ACC112 (cell line): ENCODE results near the gene RIOK3.
"Not testable (repeated sequence)": the region's sequence is repeated elsewhere in the genome, so short reads cannot be mapped to it uniquely, and the experiment has no call there.

Experiments
- H2AFZ ChIP-seq: fragments of 200-600 bp; sonication (generic); one replicate; pipeline ENCODE4 v1.6.0; 2017; ENCODE audit warnings: antibody characterized with exemption, low read length; ENCODE audit not compliant: unreplicated experiment
- H3K27ac ChIP-seq: fragments of 200-600 bp; sonication (generic); 2 replicates; pipeline ENCODE4 v1.5.1; 2014; ENCODE audit warnings: low read depth, mild to moderate bottlenecking, antibody characterized with exemption, low read length, moderate library complexity
- H3K27me3 ChIP-seq: fragments of 200-600 bp; sonication (generic); 2 replicates; pipeline ENCODE4 v1.6.1; 2014; ENCODE audit warnings: mild to moderate bottlenecking, antibody characterized with exemption, low read length, moderate library complexity, mixed read lengths; ENCODE audit not compliant: insufficient read depth
- H3K36me3 ChIP-seq: fragments of 200-600 bp; sonication (generic); 2 replicates; pipeline ENCODE4 v1.6.1; 2016; ENCODE audit warnings: mild to moderate bottlenecking, antibody characterized with exemption, low read length, moderate library complexity, mixed read lengths; ENCODE audit not compliant: insufficient read depth
- H3K4me1 ChIP-seq: fragments of 200-600 bp; sonication (generic); one replicate; pipeline ENCODE4 v1.6.1; 2016; ENCODE audit warnings: low read length, mixed read lengths; ENCODE audit not compliant: insufficient read depth, unreplicated experiment, control insufficient read depth
- H3K4me3 ChIP-seq: fragments of 200-600 bp; sonication (generic); 2 replicates; pipeline ENCODE4 v1.5.1; 2014; ENCODE audit warnings: mild to moderate bottlenecking, low read depth, low read length
- H3K79me2 ChIP-seq: fragments of 200-600 bp; sonication (generic); one replicate; pipeline ENCODE4 v1.6.0; 2016; ENCODE audit warnings: low read length; ENCODE audit not compliant: control insufficient read depth, unreplicated experiment, insufficient read depth

The RIOK3 gene

DNA sequence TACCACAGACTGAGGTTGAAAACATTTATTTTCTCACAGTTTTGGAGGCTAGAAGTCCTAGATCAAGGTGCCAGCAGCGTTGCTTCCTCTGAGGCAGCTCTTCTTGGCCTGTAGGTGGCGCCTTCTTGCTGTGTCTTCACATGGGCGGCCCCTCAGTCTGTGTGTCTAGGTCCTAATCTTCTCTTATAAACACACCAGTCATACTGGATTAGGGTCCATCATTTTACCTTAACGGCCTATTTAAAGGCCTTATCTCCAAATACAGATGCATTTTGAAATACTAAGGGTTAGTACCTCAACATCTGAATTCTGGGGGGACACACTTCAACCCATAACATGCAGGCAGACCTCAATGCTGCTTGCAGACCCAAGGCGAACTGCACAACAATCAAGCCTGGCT is 45.8 kb downstream of the RIOK3 start:
- Histone ChIP-seq H2AFZ (no peak overlapping the region), H3K4me3 (no peak overlapping the region), H3K27me3 (no peaks in the 10 kb centered on the region), H3K4me1 (peaks cover 13% of the 10 kb centered on the region), H3K36me3 (no peaks in the 10 kb centered on the region), H3K27ac (no peak overlapping the region), H3K79me2 (peaks cover 4% of the 10 kb centered on the region)

DNA sequence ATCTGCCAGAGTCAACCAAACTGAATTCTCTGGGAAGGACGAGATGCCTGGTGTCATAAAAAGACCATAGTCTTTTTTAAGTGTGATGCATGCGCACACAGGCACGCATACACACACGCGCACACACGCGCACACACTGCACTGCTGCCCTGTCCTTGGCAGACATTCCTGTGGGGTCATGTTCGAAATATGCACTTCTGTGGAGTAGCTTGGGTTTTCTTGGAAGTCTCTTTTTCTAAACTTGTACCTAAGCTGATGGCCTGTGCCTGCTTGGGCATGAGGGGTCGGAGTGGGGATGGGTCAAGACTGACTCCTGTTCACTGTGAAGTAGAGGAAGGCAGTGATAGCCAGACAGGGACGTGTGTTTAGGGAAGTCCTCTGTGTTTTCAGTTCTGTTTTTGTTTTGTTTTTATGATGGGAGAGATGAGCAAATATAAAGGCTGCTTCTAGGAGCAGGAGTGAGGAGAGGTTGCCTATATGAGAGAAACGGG is 46.2 kb downstream of the RIOK3 start:
- no peak overlapping the region for H3K4me3 ChIP-seq
- H3K4me1 ChIP-seq: peaks cover 14% of the 10 kb centered on the region
- no peaks in the 10 kb centered on the region for H3K27me3 ChIP-seq
- H3K79me2 ChIP-seq: peaks cover 8% of the 10 kb centered on the region
- no peak overlapping the region for H3K27ac ChIP-seq
- H3K36me3 ChIP-seq: no peaks in the 10 kb centered on the region
- H2AFZ ChIP-seq: no peak overlapping the region

GRCh38 chr18:23501626-23502025 is 48.5 kb downstream of the RIOK3 start:
- H3K4me3 ChIP-seq: no peak overlapping the region
- peaks cover 19% of the 10 kb centered on the region for H3K4me1 ChIP-seq
- H2AFZ ChIP-seq: no peak overlapping the region
- H3K79me2 ChIP-seq: peaks cover 23% of the 10 kb centered on the region
- H3K36me3 ChIP-seq: no peaks in the 10 kb centered on the region
- no peak overlapping the region for H3K27ac ChIP-seq
- H3K27me3 ChIP-seq: no peaks in the 10 kb centered on the region

- H3K4me1 ChIP-seq: peaks cover 19% of the 10 kb centered on the region
- H3K27me3 ChIP-seq: no peaks in the 10 kb centered on the region
- H3K79me2 ChIP-seq: peaks cover 23% of the 10 kb centered on the region
- peak overlapping the region; percentile 97 for H3K4me3 ChIP-seq
- H2AFZ ChIP-seq: peak overlapping the region; percentile 33
- no peaks in the 10 kb centered on the region for H3K36me3 ChIP-seq
- H3K27ac ChIP-seq: no peak overlapping the region
Measured at GRCh38 chr18:23502516-23503037, 49.5 kb downstream of the RIOK3 start.

- peaks cover 19% of the 10 kb centered on the region for H3K4me1 ChIP-seq
- H3K27me3 ChIP-seq: no peaks in the 10 kb centered on the region
- peak within 1 kb of the TSS; percentile 97 for H3K4me3 ChIP-seq
- H3K79me2 ChIP-seq: peaks cover 23% of the 10 kb centered on the region
- H2AFZ ChIP-seq: peak within 1 kb of the TSS; percentile 94
- H3K36me3 ChIP-seq: no peaks in the 10 kb centered on the region
- H3K27ac ChIP-seq: peak within 1 kb of the TSS; percentile 14; the same call in 1 of the 2 replicates
Measured at GRCh38 chr18:23503038-23503962, 50.2 kb downstream of the RIOK3 start, which contains the start of gene RMC1. RMC1 (plus strand) TSS chr18:23503511; CDS start chr18:23503619, 108 bp downstream.

DNA sequence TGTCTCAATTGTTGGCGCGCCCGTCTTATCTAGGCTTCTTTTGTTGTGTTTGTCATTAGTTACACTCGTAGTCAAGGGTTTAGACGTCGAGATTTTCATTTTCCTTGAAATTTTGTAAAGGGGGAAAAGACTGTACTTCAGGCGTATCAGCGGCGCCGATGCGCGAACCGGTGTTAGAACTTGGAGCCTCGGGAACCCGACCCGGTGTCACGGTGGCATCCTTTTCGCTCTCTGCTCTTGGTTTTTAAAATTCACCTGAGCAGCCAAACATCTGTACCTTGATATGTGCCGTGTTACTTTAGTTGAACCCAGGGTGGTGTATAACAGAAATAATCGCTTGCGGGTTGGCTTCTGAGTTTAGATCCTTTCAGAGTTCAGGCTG is 50.9 kb downstream of the RIOK3 start:
- H3K4me1 ChIP-seq: peaks cover 18% of the 10 kb centered on the region
- H3K4me3 ChIP-seq: peak overlapping the region; percentile 97
- peaks cover 23% of the 10 kb centered on the region for H3K79me2 ChIP-seq
- H3K27ac ChIP-seq: peak overlapping the region; percentile 14; the same call in 1 of the 2 replicates
- H3K36me3 ChIP-seq: 0 out of 2 replicates have a peak, but pooled peaks cover 2% of the 10 kb centered on the region
- H2AFZ ChIP-seq: peak overlapping the region; percentile 94
- H3K27me3 ChIP-seq: no peaks in the 10 kb centered on the region

DNA sequence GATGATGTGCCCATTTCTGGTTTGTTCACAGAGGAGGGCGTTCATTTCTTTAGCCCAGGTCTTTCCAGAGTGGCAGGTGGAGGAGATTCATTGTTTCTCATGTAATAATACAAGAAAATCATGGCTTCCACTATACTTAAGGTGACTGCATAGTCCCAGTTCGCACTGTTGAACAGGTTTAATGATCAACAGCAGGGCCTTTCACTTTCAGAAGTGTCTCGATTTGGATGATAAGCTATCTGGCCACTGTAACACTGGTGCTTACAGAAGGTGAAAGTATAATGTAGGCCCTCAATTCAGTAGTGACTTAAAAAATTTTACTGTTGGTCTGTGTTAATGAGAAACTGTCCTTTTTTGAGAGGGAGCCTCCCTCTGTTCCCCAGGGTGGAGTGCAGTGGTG is 51.6 kb downstream of the RIOK3 start:
- no peak overlapping the region for H2AFZ ChIP-seq
- H3K27ac ChIP-seq: no peak overlapping the region
- peaks cover 12% of the 10 kb centered on the region for H3K4me1 ChIP-seq
- peaks cover 23% of the 10 kb centered on the region for H3K79me2 ChIP-seq
- peak overlapping the region; percentile 97 for H3K4me3 ChIP-seq
- H3K27me3 ChIP-seq: no peaks in the 10 kb centered on the region
- 0 out of 2 replicates have a peak, but pooled peaks cover 2% of the 10 kb centered on the region for H3K36me3 ChIP-seq

DNA sequence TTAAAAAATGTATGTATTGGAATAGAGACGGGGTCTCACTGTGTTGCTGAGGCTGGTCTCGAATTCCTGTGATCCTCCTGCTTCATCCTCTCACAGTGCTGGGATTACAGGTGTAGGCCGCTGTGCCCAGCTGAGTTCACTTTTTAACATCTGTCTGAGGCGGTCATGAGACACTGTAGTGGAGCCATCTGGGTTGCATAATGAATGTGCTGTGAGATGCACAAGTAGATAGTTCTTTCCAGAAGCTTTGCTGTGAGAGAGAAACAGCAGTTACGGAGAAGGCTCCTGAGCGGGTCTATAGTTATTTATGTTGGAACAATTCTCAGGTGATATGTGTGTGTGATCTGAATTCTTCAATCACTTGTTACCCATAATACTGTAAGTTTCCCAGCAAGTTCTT is 53.3 kb downstream of the RIOK3 start:
- H3K4me1 ChIP-seq: peaks cover 12% of the 10 kb centered on the region
- no peak overlapping the region for H3K4me3 ChIP-seq
- no peak overlapping the region for H3K27ac ChIP-seq
- H3K27me3 ChIP-seq: no peaks in the 10 kb centered on the region
- no peak overlapping the region for H2AFZ ChIP-seq
- peaks cover 23% of the 10 kb centered on the region for H3K79me2 ChIP-seq
- H3K36me3 ChIP-seq: peaks cover 8% of the 10 kb centered on the region; the same call in 1 of the 2 replicates

- not testable (repeated sequence) for H3K36me3 ChIP-seq, H3K4me3 ChIP-seq, H3K4me1 ChIP-seq, H3K27ac ChIP-seq, H2AFZ ChIP-seq, H3K27me3 ChIP-seq, H3K79me2 ChIP-seq
Measured at GRCh38 chr18:23510923-23511322, 57.8 kb downstream of the RIOK3 start.

GRCh38 chr18:23512216-23512615 is 59.1 kb downstream of the RIOK3 start:
- H3K36me3 ChIP-seq: not testable (repeated sequence)

More at GRCh38 chr18:23512216-23512615, 59.1 kb downstream of the RIOK3 start:
- H3K79me2 ChIP-seq, H3K4me1 ChIP-seq, H3K27me3 ChIP-seq, H2AFZ ChIP-seq, H3K27ac ChIP-seq, H3K4me3 ChIP-seq: not testable (repeated sequence)
